CD4-positive, alpha-beta T cell treated with Interleukin-21 for 1 hour (primary cell): ENCODE results near the gene LRP1-AS.
A peak's percentile ranks its signal among the peaks of the same experiment; 100 is the strongest.
"Not testable (repeated sequence)": the region's sequence is repeated elsewhere in the genome, so short reads cannot be mapped to it uniquely, and the experiment has no call there.

ENCODE experiments used
- DNase-seq: peaks from one replicate; pipeline ENCODE4 v3.0.0-alpha.2; 2020

LRP1-AS gene

DNA sequence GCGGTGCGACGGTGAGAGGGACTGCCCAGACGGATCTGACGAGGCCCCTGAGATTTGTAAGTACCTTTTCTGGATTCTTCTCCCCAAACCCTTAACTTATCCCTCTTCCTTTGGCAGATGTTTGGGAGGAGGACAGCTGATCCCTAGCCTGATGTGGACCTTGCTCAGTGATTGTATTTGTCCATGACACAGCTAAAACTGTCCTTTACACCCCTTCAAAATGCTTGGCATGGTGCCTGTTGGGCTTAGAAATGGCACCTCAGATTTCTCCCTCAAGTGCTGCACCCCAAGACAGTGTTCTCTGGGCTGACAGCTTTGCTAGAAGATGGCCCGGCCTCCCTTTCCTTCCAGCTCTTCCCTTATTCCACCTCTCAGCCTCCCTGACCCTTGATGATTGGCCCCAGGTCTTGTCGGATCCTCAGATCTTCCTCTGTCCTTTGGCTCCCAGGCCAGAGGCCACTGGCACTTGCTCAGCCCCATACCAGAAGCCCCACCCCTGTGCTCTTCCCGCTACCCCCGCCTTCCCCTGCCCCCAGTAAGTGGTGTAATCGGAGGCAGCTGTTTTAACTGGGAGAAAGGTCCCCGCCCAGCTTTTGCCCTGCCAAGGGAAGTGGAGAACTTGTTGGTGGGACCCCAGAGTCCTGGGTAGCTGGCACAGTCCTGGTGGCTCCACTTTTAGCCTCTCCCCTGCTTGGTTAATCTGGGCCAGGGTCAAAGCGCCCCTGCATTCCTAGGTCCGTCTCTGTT, 8.7 kb downstream of the LRP1-AS start:
- DNase-seq = no peak

DNA sequence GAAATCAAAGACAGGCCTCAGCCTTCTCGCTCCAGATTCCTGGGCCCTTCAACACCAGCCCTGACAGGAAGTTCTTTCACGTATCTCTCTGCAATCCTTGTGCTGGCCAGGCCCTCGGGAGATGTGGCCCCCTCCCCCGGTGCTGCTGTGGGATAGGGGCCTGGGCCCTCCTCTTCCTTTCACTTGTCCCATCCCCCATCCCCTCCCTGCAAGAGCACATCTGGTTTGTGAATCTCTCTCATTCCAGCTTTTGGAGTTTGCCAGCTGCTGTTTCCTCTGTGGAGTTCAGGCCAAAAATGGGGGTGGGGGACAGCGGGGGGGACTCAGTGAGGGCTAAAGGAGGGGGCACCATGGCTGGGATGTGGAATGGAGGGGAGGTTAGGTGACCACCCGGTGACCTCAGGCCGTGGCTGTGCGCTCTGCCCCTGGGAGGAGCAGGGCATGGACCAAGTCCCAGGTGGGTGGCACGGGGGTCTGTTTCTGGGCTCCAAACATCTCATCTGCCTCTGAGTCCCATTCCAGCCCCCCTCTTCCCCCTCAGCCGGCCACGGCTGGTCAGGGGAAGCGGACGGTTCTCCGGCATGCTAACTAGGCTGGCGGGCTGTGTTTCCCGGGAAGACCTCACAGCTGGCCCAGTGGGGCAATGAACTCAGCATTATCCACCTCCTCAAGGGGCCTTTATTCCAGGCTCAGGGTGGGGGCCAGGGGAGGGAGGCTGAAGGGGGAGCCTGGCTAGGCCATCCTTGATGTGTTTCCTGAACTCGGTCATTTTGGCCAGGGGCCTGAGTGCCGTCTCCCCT, 11.7 kb downstream of the LRP1-AS start:
- DNase-seq = no peak

DNA sequence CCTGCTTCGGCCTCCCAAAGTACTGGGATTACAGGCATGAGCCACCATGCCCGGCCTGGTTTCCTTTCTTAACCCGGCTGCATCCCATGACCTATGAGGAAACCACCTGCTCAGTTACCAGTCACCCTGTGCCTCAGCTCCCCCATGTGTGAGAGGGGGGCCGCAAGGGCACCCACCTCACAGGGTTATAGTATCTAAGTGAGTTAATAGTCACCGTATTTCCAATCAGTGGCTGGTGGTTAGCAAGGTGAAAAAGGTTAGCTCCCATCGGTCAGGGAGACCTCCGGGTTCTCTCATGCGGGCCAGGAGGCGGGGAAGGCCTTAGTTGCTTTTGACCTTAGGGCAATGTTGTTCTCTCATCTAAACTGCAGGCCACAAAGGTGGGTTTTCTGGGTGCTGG, 12.5 kb downstream of the LRP1-AS start:
- no peak for DNase-seq

DNA sequence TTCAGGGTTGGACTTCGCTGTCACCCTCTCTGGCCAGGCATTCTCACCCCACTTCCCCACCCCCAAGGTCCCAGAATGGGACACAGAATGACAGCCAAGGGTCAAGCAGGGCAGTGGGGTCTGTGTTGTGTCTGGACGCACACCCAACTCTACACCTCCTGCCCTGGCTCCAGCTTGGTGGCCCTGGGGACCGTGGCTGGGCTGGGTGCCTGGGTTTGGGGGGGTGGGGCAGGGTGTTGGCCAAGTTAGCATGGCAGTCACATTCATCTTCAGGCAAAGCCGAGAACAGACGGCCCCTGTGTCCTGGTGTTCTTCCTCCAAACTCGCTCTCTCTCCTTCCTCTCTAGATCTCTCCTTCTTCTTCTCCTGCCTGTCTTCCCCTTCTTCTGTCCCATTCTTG, 13.5 kb downstream of the LRP1-AS start:
- no peak for DNase-seq

DNA sequence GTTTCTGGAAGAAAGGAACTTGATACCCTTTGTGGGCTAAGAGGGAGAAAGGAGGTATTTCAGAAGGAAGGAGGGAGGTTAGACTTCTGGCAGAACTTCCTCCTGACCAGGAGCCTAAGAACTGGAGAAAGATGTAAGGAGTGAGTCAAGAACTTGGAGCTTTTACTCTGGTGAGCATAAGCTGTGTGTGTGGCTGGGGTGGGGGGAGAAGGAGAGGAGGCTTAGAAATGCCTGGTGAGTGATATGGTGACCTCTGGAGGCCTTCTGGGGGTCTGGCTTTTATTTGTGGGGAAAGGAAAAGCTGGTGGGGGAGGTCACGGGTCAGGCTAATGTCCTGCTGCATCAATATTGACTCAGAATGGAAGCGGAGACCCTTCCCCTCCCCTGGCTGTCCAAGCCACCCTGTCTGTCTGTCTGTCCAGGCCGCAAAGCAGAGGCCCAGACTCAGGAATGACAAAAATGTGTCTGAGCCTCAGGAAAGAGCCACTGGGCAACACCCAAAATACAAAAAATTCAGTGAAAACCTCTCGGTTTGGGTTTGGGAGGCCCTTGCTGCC, 14.3 kb downstream of the LRP1-AS start:
- DNase-seq = no peak

DNA sequence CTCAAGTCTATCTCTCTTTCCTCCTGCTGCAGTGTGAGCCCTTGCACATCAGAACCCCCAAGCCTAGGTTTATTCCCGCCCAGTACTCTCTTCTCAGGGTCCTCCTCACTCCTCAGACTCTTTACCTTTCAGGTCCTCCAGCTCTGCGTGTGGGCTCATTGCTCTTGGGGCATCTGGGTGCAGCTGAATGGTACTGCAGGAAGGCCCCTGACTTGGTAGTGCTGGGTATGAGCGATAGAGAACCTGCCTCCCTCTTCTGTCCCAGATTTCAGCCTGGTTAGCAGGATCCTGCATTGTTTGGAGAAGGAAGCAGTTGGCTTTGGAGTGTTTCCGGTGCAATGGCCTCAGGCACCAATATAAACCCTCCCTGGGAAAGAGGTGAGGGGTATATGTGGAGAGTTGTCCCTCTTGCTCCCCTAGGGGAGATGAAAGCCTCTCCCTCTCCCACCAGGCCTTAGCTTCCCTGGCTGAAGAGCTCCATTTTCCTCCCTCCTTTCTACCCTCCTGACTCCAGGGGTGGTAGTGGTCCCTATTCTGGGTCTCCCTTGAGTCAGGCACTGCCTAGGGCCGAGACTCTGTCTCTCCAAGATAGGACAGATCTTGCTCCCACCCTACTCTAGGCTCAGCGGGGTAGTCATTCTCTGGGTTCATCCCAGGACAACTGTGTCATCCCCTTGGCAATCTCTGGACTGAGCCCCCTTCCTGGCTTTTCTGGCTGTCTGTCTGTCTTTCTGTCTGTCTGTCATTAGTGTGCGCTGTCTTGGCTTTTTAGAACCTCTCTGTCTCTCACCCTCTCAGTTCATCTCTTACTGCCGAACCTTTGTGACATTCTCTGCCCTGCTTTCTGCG, 15.3 kb downstream of the LRP1-AS start:
- no peak for DNase-seq

DNA sequence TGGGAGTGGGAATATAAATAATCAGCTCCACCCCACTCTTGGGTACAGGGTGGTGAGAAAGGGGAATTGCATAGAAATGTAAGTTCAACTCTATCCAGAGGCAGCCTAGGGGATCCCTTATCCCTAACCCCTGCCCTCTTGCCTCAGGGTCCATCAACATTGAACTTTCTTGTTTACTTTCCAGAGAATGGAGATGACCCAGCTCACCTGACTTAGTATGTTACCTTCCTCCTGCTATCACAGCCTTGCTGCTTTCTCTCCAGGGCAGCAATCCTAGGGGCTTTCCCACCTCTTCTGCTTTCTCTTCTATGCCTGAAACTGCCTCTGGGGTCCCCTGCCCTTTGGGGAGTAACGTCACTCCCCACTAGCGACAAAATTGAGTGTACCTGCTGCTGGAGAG, 16.5 kb downstream of the LRP1-AS start:
- DNase-seq = no peak

DNA sequence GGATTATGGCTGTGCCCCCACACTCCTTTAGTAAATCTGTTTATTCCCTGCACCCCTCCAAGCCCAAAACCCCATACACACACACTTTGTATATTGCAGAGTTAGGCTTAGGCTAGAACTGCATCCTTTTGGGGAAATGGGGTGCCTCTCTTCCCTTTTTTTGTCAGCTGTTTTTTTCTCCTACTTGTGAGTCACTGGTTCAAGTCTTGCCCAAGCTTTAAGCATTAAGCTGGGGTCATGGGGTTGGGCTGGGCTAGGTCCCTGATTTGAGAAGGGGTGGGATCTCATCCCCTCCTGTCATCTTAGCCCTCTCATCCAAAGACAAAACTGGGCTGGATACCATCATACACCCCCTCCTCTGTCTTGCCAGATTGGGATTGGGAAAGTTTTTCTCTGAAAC, 17.5 kb downstream of the LRP1-AS start:
- DNase-seq = no peak

DNA sequence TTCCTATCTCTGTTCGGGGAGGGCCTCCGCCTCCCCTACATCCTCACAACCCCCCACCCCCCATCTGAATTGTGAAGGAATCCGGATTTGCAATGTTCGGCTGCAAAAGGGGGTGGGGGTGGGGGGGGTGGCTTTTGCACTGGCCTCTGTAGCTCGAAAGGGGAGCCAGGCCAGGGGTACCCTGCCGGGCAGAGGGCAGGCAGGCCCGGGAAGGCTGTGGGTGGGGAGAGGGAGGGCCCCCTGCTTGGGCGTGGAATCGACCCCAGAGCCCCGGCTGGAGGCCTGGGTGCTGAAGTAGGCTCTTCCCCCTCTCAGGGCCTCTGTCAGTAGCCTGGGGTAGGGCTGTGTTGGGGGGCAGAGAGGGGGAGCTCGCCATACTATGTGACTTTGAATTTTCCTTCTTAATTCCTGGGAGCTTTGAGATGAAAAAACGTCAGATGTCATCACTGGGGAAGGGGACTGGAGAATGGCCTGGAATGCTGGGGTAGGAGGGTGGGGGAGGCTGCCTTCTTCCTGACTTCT, 18.0 kb downstream of the LRP1-AS start:
- DNase-seq = no peak

DNA sequence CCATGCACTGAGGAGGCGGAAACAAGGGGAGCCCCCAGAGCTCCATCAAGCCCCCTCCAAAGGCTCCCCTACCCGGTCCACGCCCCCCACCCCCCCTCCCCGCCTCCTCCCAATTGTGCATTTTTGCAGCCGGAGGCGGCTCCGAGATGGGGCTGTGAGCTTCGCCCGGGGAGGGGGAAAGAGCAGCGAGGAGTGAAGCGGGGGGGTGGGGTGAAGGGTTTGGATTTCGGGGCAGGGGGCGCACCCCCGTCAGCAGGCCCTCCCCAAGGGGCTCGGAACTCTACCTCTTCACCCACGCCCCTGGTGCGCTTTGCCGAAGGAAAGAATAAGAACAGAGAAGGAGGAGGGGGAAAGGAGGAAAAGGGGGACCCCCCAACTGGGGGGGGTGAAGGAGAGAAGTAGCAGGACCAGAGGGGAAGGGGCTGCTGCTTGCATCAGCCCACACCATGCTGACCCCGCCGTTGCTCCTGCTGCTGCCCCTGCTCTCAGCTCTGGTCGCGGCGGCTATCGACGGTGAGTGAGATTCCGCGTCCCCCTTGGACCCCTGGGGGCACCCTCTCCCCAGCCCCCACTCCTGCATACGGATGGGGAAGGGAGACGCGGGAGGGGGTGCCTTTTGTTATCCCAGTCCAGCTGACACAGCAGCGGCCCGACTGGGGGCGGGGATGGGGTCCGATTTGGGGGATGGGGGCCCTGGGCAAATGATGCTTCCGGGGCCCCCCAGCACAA, 18.7 kb downstream of the LRP1-AS start:
- DNase-seq = no peak

DNA sequence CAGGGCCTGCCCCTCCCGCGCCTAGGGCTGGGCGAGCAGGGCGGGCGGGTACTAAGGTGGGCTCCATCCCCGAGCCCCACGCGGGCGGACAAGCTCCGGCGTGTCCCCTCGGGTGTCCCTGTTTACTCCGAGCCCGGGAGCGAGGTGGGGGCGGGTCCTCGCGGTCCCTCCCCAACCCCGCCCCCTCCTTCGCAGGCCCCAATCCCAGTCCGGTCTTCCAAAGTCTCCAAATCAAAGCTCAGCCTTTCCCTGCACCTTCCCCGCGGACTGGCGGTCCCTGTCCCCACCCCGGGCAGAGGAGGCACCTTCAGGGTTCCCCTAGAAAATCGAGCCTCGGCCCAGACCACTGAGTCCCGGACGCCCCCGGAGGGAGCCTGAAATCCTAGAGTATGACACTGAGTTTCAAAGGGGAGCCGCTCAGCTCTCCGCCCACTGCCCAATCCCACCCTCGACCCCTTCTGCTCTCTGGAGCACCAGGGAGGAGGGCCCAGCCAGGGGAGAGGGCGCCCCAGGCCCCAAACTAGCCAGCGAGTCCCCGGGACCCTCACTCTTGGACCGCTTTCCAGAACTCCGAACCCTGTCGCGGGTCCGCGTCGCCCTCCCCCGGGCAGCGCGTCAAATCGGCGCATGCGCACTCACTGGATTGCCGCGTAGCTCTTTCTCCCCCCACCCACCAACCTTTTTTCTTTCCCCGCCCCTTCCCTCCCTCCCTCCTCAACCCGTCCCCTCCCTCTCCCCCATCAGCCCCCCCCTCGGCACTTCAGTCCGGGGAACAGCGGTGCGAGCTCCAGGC, 19.5 kb downstream of the LRP1-AS start, which contains the start of gene LRP1:
LRP1 (plus strand) TSS at position 758 of the 793 bp plus-strand sequence. CDS start 482 bp downstream, outside the sequence.
- peak; percentile 81 for DNase-seq

DNA sequence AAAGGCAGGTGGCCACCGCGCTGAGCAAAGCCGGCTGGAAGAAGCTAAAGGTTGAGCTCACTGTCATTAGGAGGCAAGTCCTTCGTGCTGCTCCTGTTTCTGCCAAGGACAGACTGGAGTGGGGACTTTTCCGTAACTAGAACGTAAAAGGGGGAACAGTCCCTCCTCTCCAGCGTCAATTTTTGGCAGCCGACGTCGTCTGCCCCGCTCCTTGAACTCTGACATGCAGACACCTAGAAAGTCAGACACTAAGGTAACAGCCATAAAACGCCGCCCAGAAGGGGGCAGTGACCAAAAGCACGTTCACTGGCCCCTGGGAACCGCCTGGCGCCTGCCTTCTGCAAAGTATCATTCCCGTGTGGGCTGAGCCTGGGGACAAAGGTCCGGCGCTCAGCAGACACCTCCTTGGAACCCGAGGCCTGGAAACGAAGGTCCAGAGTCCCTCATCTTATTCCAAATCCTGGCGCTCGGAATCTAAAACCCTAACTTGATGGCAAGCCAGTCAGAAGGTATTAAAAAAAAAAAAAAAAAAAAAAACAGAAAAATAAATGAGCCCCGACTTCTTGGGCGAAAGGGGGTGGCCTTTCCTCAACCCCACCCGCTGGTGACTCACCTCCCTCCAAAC, 20.2 kb downstream of the LRP1-AS start:
- peak; percentile 36 for DNase-seq

DNA sequence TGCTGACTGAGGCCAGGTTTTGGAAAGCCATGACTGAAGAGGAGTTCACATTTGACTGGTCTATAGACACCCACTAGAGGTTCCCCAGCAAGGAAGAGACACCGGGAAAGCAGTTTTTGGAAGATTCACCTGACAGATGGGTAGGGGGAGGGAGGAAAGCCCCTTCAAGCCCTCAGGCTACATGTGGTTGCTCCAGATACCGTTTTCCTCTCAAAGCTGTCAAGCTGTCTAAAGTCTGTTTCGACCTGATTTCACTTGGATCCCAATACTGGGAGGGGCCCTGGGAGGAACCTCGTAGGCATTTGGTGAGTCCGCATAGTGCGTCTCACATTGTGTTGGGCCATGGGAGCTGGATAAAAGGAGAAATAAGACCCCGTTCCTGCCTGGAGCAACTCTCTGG, 20.9 kb downstream of the LRP1-AS start:
- DNase-seq = no peak

DNA sequence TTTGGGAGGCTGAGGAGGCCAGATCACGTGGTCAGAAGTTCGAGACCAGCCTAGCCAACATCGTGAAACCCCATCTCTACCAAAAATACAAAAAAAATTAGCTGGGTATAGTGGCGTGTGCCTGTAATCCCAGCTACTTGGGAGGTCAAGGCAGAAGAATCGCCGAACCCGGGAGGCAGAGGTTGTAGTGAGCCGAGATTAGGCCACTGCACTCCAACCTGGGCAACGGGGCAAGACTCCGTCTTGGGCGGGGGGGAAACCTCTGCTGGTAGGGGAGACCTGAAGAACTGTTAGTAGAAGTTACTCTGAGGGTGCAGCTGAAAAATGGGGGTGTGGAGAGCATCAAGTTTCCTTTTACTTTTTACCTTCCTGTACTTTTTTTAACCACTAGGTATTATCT, 21.4 kb downstream of the LRP1-AS start:
- DNase-seq = no peak

DNA sequence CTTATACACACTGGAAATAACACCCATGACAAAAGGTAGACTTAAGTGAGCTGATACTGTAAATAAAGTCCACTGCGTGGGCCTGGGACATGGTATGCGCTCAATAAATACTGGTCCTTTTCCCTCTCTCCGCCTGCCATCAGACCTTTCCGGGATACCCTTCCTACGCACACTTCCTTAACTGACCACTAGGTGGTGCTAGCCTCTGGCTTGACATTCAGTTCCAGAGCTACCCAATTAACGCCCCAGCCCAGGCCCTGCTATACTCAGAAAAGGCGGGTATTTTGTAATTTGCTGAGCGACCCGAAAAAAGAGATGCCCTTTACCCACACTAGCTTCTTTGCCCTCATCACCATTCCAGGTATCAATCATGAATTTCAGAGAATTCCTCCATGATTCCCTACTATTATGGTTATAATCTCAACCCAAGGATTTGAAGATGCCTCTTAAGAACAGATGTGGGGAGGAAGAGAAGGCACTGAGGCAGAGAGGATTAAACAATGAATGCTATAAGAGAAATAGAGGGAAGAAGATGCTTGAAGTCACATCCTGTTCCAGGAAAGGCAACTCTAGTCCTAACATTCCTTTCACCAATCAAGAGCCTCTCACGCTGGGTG, 23.1 kb downstream of the LRP1-AS start:
- peak; percentile 84 for DNase-seq

DNA sequence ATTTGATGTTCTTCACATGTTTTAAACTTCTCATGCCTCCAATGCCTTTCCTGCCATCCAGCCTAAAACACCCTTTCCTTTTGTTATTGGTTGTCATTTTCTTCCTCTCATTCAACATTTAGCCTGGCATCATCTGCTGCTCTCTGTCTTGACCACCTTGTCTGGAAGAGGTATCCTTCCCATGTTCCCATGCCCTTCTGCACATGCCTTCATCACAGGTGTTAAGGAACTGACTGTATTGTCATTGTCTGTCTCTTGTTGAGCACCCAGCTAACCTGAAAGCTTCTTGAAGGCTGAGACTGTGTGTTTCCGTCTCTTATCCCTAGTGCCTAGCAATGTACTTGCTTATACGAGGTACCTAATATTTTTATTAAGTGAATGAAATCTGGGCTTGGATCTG, 23.6 kb downstream of the LRP1-AS start:
- no peak for DNase-seq

DNA sequence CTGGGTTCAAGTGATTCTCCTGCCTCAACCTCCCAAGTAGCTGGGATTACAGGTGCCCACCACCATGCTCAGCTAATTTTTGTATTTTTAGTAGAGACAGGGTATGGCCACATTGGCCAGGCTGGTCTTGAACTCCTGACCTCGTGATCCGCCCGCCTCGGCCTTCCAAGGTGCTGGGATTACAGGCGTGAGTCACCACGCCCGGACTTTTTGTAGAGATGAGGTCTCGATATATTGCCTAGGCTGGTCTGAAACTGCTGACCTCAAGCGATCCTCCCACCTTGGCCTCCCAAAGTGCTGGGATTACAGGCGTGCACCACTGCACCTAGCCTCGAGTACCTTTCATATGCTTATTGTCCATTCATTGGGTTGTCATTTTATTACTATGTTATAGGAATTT, 26.7 kb downstream of the LRP1-AS start:
- not testable (repeated sequence) for DNase-seq

DNA sequence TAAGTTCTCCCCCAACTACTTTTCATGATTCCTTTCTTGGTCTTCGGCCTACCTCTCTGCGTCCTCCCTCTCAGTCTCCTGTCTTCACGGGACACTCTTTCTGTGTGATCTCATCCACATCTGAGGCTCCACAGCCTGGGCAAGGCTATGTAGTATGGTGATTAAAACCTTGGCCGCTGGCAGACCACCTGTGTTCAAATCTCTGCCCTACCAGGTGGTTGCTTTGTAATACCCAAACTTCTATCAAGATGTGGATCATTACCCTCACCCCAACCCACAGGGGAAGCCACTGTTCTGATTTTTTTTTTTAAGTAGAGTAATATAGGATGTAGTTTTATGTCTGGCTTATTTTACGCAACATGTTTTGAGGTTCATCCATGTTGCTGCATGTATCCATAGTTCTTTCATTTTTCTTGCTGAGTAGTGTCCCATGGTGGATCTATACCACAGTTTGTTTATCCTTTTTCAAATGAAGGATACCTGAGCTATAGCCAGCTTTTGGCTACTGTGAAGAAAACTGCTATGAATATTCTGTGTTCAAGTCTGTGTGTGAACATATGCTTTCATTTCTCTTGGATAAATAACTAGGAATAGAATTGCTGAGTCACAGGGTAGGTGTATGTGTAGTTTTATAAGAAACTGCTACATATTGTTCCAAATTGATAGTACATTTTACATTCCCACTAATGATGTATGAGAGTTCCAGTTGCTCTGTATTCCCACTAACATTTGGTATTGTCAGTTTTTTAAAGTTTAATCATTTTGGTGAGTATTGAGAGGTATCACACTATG, 27.9 kb downstream of the LRP1-AS start:
- no peak for DNase-seq

DNA sequence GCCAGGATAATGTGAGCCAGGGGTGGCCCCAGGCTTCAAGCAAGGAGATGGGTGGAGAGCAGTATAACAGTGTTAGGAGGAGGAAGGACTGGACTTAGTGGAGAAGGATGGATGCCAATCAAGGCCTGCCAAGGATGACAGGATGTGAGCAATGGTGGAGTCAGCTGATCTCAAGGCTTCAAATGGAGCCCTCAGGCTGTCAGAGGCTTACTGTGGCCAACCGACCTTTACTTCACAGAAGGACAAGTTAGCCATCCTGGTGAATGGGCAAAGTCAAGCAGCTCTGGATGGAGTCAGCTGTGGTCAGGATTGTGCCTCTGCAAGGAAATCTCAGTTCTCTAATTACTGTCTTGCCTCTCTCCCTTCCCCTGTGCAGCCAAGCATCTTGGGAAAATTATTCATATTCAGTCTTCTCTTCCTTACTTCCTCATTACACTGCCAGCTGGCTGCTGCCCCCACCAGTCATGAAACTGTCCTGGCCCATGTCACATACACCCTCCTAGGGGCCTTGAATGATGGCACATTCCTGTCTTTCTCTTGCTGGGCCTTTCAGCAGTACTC, 28.6 kb downstream of the LRP1-AS start:
- DNase-seq = no peak
